Mucosa of descending colon (tissue), 3 donors: ENCODE data around the gene C6orf89. TPM values are rescaled to one million over a fixed set of nuclear protein-coding genes. Genes with fewer than 3 reads are reported as not detected.

Experiments used
- ATAC-seq: fragments of 200-7000 bp; cut with Tn5 transposase; one replicate; pipeline ENCODE4 v1.9.1; 2020; ENCODE audit warnings: mild to moderate bottlenecking, moderate library complexity
- DNase-seq, 3 donors: peaks; one replicate each; pipeline ENCODE4 v3.0.0-alpha.2; 2020
- H3K36me3 ChIP-seq: fragments of 200-600 bp; one replicate; pipeline ENCODE4 v1.8.0; 2021; ENCODE audit warnings: low read depth, mild to moderate bottlenecking
- H3K4me1 ChIP-seq: fragments of 200-600 bp; one replicate; pipeline ENCODE4 v1.8.0; 2021; ENCODE audit warnings: low read depth, mild to moderate bottlenecking
- H3K4me3 ChIP-seq: fragments of 200-600 bp; one replicate; pipeline ENCODE4 v1.8.0; 2021; ENCODE audit warnings: mild to moderate bottlenecking
- H3K9me3 ChIP-seq: fragments of 200-600 bp; one replicate; pipeline ENCODE4 v1.8.0; 2021; ENCODE audit warnings: mild to moderate bottlenecking
- CTCF ChIP-seq: fragments of 200-600 bp; IDR thresholded peaks from one replicate; pipeline ENCODE4 v1.8.0; 2022; ENCODE audit warnings: antibody characterized with exemption, mild to moderate bottlenecking
- intact Hi-C, 2 donors: fragments of 100-400 bp; cut with DNase I in 1 of 2; cut with micrococcal nuclease in 1 of 2; formaldehyde crosslinking; loops; one replicate each; pipeline versions ENCODE4 v1.11.0 to v1.11.1; 2022; cut with DNase I, micrococcal nuclease
- total RNA-seq, 3 donors: library from RNA; stranded (reverse); fragmentation: NEBNext Ultra II Directional in 2 of 3; extraction: Animal tissue kit (Norgen Biotek cat#: 25700) in 2 of 3; gene quantifications; one replicate each; pipeline versions ENCODE4 v1.2.1 to v1.2.4, GENCODE V29; 2021 to 2023
- donor health status: DM: no; HTN: no; CAD: no; lungs with moderate emphysema.
- donor health status: DM: no; HTN: no; CAD: no.
- donor health status: DM: no; HTN: yes; CAD: no.

Gene C6orf89
- total RNA-seq, 3 donors from 2014 or later, result 53.9 to 66.6 (median 56.0) TPM

DNA sequence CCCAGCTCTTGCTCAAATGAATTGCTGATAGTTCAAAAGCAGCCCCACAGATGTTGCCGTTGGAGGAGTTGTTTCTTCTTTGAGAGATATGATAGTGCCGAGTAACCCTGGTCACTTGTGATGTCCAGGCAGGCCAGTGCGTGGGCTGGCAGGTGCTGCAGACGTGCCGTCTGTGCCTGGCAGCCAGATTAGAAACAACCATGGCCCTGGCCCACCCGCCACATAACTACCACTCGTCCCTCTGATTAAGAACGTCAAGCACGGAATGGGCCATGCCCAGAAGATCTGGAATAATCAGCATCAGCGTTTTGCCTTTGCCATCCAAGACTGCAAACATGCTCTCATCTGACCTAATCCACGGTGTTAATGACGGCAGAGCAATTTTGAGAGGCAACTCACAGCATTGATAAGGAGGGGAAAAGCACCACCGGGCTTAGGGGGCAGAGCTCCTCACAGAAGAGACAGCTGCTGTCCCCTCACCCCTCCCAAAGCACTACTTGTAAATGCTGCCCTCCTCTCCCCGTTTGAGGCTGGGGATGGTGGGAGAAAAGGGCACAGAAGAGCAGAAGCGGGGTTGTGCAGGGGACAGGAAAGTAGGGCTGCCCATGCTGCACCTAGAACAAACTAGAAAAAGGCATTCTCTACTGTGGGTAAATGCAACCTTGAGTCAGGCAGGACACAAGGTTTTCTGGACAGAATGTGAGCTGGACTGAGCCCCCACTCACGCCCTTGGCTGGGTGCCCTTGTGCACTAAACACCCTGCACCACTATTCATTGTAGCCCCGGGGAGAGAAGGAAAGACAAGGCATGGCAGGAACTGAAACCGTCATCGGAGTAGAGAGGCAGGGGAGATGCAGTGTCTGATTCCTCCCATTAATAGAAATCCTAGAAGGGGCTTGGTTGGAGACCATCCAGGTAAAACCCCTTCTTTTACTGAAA lies 41.3 kb upstream of the C6orf89 start:
- Histone ChIP-seq H3K4me3 (no peak overlapping the region), H3K4me1 (peaks cover 16% of the 10 kb centered on the region), H3K9me3 (no peaks in the 10 kb centered on the region), H3K36me3 (no peaks in the 10 kb centered on the region)
- DNase-seq (no peak), ATAC-seq (no peak)
- intact Hi-C loops, result no loop called here
- no peak for TF ChIP-seq CTCF

GRCh38 chr6:36845233-36845632 lies 40.5 kb upstream of the C6orf89 start:
- Histone ChIP-seq H3K9me3 (no peaks in the 10 kb centered on the region), H3K4me3 (no peak overlapping the region), H3K36me3 (no peaks in the 10 kb centered on the region), H3K4me1 (peaks cover 12% of the 10 kb centered on the region)
- intact Hi-C loops, result no loop called here
- no peak for ATAC-seq
- TF ChIP-seq CTCF, result no peak
- DNase-seq, result no peak

DNA sequence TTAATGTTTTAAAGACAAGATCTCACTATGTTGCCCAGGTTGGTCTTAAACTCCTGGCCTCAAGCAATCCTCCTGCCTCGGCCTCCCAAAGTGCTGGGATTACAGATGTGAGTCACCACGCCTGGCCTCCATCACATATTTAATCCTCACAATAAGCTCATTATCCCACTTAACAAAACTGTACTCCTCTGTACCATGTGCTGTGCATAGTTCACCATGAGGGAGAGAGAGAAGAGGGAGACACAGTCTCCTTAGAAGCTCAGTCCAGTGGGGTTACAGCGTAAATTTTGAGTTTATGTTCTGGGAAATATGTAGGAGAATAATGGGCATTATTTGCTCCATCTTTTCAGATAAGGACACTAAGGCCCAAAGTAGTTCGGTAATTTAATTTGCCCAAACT lies 38.6 kb upstream of the C6orf89 start:
- TF ChIP-seq CTCF, result no peak
- H3K36me3 ChIP-seq, result no peaks in the 10 kb centered on the region
- H3K4me3 ChIP-seq, result no peak overlapping the region
- intact Hi-C loops, result no loop called here
- DNase-seq (no peak), ATAC-seq (no peak)
- peaks cover 2% of the 10 kb centered on the region for H3K9me3 ChIP-seq
- H3K4me1 ChIP-seq, result peaks cover 5% of the 10 kb centered on the region

DNA sequence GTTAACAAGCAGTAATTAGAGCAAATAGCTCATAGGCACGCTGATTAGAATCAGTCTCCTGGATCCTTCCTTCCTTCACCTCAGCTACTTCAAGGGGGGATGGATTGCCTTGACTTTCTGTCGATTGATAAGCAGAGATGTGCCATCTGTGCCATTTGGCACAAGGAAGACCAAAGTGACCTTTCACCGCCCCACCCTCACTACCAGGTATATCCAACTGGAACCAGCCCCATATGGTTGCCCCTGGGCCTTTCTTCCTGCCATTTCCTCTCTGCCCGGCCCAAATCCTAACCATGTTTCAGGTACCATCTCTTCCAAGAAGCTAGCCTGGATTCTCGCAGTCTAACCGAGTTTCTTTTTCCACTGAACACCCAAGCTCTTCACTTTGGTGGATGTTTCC lies 37.8 kb upstream of the C6orf89 start:
- DNase-seq, result no peak
- peak; percentile 19 for ATAC-seq
- Histone ChIP-seq H3K4me1 (peaks cover 5% of the 10 kb centered on the region), H3K36me3 (no peaks in the 10 kb centered on the region), H3K4me3 (no peak overlapping the region), H3K9me3 (peaks cover 2% of the 10 kb centered on the region)
- TF ChIP-seq CTCF, result no peak
- intact Hi-C loops, result no loop called here

GRCh38 chr6:36848658-36849441 lies 36.9 kb upstream of the C6orf89 start:
- DNase-seq (peak; percentile 75 to 80 (median 79)), ATAC-seq (peak; percentile 92)
- Histone ChIP-seq H3K36me3 (no peaks in the 10 kb centered on the region), H3K4me3 (no peak overlapping the region), H3K4me1 (peaks cover 5% of the 10 kb centered on the region), H3K9me3 (peaks cover 2% of the 10 kb centered on the region)
- intact Hi-C loops, result no loop called here
- TF ChIP-seq CTCF, result no peak
